ENCODE measurements around the gene PMF1. TPM values are rescaled to one million over a fixed set of nuclear protein-coding genes. Genes with fewer than 3 reads are reported as not detected.

Gene PMF1
- total and polyA plus RNA-seq, 2 of the 13 experiments (the other 11 are each of a cell fraction or from before 2014, with no cell fraction given) = 72.5 to 89.0 TPM

- H3K9ac ChIP-seq (ENCODE audit: insufficient read depth, low read depth, low read length) = no peak overlapping the region
- peaks cover 9% of the 10 kb centered on the region for H3K4me1 ChIP-seq (ENCODE audit: insufficient read depth, low read length)
- in situ Hi-C loops (cut with HindIII; ENCODE audit: extremely low pct_ligation_motif_present, low pct_unique_long_range_greater_than_20kb) (loop anchor here (5.0 kb wide), 1 partner anchor 88 kb away; no protein-coding TSS in a partner anchor), intact Hi-C loops (cut with micrococcal nuclease; ENCODE audit: unreplicated experiment) (no loop called here)
- no peak overlapping the region for H3K4me2 ChIP-seq (ENCODE audit: low read depth, low read length)
- ChIA-PET POLR2A (interaction anchor here (1.1 to 1.7 kb wide), 2 partner anchors 17 to 79 kb away, joined by 3 to 4 read pairs; partner anchors contain the start of gene PMF1), CTCF (ENCODE audit: low intra/inter-chr PET ratio, low total read pairs) (no interaction called here)
- 96% methylated on average over 11 of the region's 11 CpGs for WGBS (ENCODE audit: low lambda C conversion rate)
- no peak for TF ChIP-seq ZNF7 (CRISPR knock-in tag; IDR thresholded peaks at IDR 0.05)
- no peak for TF ChIP-seq ZNF256 (CRISPR knock-in tag; conservative IDR thresholded peaks at IDR 0.05)
- TF ChIP-seq ZNF383 (CRISPR knock-in tag; IDR thresholded peaks at IDR 0.05; ENCODE audit: borderline replicate concordance) = no peak
- no peak for TF ChIP-seq MAZ (IDR thresholded peaks at IDR 0.05; ENCODE audit: borderline replicate concordance, low read depth, low read length)
- no peak for TF ChIP-seq MAZ (CRISPR knock-in tag; IDR thresholded peaks at IDR 0.05; ENCODE audit: low read depth)
- no peak for TF ChIP-seq ZNF44 (CRISPR knock-in tag; IDR thresholded peaks at IDR 0.05)
- TF ChIP-seq, protein P1, sequence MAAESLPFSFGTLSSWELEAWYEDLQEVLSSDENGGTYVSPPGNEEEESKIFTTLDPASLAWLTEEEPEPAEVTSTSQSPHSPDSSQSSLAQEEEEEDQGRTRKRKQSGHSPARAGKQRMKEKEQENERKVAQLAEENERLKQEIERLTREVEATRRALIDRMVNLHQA (CRISPR knock-in tag; IDR thresholded peaks at IDR 0.05) = no peak
- no peak for TF ChIP-seq ZNF33B (CRISPR knock-in tag; IDR thresholded peaks at IDR 0.05)
- no peak for TF ChIP-seq ZNF12 (CRISPR knock-in tag; IDR thresholded peaks at IDR 0.05)
- no peak for TF ChIP-seq STAG1 (CRISPR knock-in tag; IDR thresholded peaks at IDR 0.05)
- TF ChIP-seq, protein P2, sequence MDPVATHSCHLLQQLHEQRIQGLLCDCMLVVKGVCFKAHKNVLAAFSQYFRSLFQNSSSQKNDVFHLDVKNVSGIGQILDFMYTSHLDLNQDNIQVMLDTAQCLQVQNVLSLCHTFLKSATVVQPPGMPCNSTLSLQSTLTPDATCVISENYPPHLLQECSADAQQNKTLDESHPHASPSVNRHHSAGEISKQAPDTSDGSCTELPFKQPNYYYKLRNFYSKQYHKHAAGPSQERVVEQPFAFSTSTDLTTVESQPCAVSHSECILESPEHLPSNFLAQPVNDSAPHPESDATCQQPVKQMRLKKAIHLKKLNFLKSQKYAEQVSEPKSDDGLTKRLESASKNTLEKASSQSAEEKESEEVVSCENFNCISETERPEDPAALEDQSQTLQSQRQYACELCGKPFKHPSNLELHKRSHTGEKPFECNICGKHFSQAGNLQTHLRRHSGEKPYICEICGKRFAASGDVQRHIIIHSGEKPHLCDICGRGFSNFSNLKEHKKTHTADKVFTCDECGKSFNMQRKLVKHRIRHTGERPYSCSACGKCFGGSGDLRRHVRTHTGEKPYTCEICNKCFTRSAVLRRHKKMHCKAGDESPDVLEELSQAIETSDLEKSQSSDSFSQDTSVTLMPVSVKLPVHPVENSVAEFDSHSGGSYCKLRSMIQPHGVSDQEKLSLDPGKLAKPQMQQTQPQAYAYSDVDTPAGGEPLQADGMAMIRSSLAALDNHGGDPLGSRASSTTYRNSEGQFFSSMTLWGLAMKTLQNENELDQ (CRISPR knock-in tag; IDR thresholded peaks at IDR 0.05; ENCODE audit: borderline replicate concordance) = no peak
- TF ChIP-seq DMAP1 (CRISPR knock-in tag; IDR thresholded peaks at IDR 0.05) = no peak
- H3K4me3 ChIP-seq (replicated peaks in 1 of 3; ENCODE audit: insufficient read depth in 1 of 3, low read depth in 2 of 3, low read length in 3 of 3) = no peak overlapping the region
- peaks cover 11 to 44% of the 10 kb centered on the region in 2 experiments for H3K36me3 ChIP-seq (replicated peaks in 1 of 2; ENCODE audit: control insufficient read depth in 1 of 2, insufficient read depth in 2 of 2, low read length in 2 of 2)
- no TSS peak for BruUV-seq (replicated peaks)
- no peaks in the 10 kb centered on the region for H3K9me3 ChIP-seq (ENCODE audit: low read length)
- H3K27me3 ChIP-seq (ENCODE audit: control insufficient read depth in 1 of 2, insufficient read depth in 2 of 2, low read length in 2 of 2) = no peaks in the 10 kb centered on the region
- DNase-seq (ENCODE audit: low spot score) (no peak), FAIRE-seq (no peak), ATAC-seq (no peak)
- no peaks in the 10 kb centered on the region for H3K79me2 ChIP-seq (ENCODE audit: insufficient read depth, low read length)
- no peak overlapping the region for H3K27ac ChIP-seq (ENCODE audit: extremely low read length, insufficient read depth, low read length)
- no peaks in the 10 kb centered on the region for H4K20me1 ChIP-seq (ENCODE audit: insufficient read depth, low read length)
- H2AFZ ChIP-seq (ENCODE audit: low read length) = no peak overlapping the region
Measured at GRCh38 chr1:156229809-156230472, 17.1 kb downstream of the PMF1 start.

Data from HepG2 (cell line).